ENCODE data around the gene ZNF33A. TPM values are rescaled to one million over a fixed set of nuclear protein-coding genes. Genes with fewer than 3 reads are reported as not detected.
"Not testable (repeated sequence)": the region's sequence is repeated elsewhere in the genome, so short reads cannot be mapped to it uniquely, and the experiment has no call there.

The ZNF33A gene
- total RNA-seq, 2 donors from 2014 or later: 26.2 to 26.8 TPM

- ATAC-seq (no peak), DNase-seq (ENCODE audit: low spot score in 2 of 2) (no peak)
- Mint-ChIP-seq H3K27ac (no peak overlapping the region), H3K36me3 (peaks cover 37 to 78% of the 10 kb centered on the region in 2 donors), H3K9me3 (peaks cover 0 to 12% of the 10 kb centered on the region in 2 donors)
Observed at GRCh38 chr10:38027986-38028385, 17.5 kb downstream of the ZNF33A start.

GRCh38 chr10:38032886-38033285 lies 22.4 kb downstream of the ZNF33A start:
- DNase-seq (ENCODE audit: low spot score in 2 of 2): no peak
- H3K36me3 Mint-ChIP-seq: peaks cover 30 to 81% of the 10 kb centered on the region in 2 donors
- H3K27ac Mint-ChIP-seq: no peak overlapping the region
- ATAC-seq: no peak
- peaks cover 0 to 5% of the 10 kb centered on the region in 2 donors for H3K9me3 Mint-ChIP-seq

GRCh38 chr10:38038107-38038931 lies 27.8 kb downstream of the ZNF33A start:
- peak overlapping the region; percentile 74 to 81 for H3K27ac Mint-ChIP-seq
- peak; percentile 59 to 76 for ATAC-seq
- H3K9me3 Mint-ChIP-seq: peaks cover 0 to 13% of the 10 kb centered on the region in 2 donors

GRCh38 chr10:38038932-38039245 lies 28.4 kb downstream of the ZNF33A start:
- DNase-seq (ENCODE audit: low spot score in 2 of 2) (no peak), ATAC-seq (peak; percentile 39 to 60)
- H3K36me3 Mint-ChIP-seq: peaks cover 36 to 85% of the 10 kb centered on the region in 2 donors
- H3K9me3 Mint-ChIP-seq: peaks cover 0 to 13% of the 10 kb centered on the region in 2 donors
- H3K27ac Mint-ChIP-seq: peak overlapping the region in 1 of 2 donors; percentile 81

More at GRCh38 chr10:38038107-38038931, 27.8 kb downstream of the ZNF33A start:
- peaks cover 31 to 83% of the 10 kb centered on the region in 2 donors for H3K36me3 Mint-ChIP-seq
- DNase-seq (ENCODE audit: low spot score in 2 of 2): no peak

GRCh38 chr10:38043516-38043915 lies 33.0 kb downstream of the ZNF33A start:
- ATAC-seq (peak in 1 of 2 donors; percentile 34), DNase-seq (ENCODE audit: low spot score in 2 of 2) (no peak)
- peaks cover 11 to 27% of the 10 kb centered on the region in 2 donors for H3K9me3 Mint-ChIP-seq
- peaks cover 63 to 82% of the 10 kb centered on the region in 2 donors for H3K36me3 Mint-ChIP-seq
- peak overlapping the region in 1 of 2 donors; percentile 59 for H3K27ac Mint-ChIP-seq

- no peak for DNase-seq (ENCODE audit: low spot score in 2 of 2)
- ATAC-seq: no peak
- Mint-ChIP-seq H3K36me3 (peaks cover 65 to 83% of the 10 kb centered on the region in 2 donors), H3K27ac (peak overlapping the region in 1 of 2 donors; percentile 23), H3K9me3 (peaks cover 15 to 28% of the 10 kb centered on the region in 2 donors)
Observed at GRCh38 chr10:38045129-38045528, 34.7 kb downstream of the ZNF33A start.

- peak; percentile 78 to 87 for ATAC-seq
- peak overlapping the region in 1 of 2 donors; percentile 31 for H3K27ac Mint-ChIP-seq
- no peak for DNase-seq (ENCODE audit: low spot score in 2 of 2)
- peaks cover 61 to 87% of the 10 kb centered on the region in 2 donors for H3K36me3 Mint-ChIP-seq
- H3K9me3 Mint-ChIP-seq: peaks cover 18 to 25% of the 10 kb centered on the region in 2 donors
Observed at GRCh38 chr10:38047666-38048065, 37.2 kb downstream of the ZNF33A start.

- H3K36me3 Mint-ChIP-seq: peaks cover 71 to 89% of the 10 kb centered on the region in 2 donors
- peaks cover 38 to 43% of the 10 kb centered on the region in 2 donors for H3K9me3 Mint-ChIP-seq
- no peak overlapping the region for H3K27ac Mint-ChIP-seq
- DNase-seq (ENCODE audit: low spot score in 2 of 2) (no peak), ATAC-seq (no peak)
Observed at GRCh38 chr10:38050212-38050611, 39.7 kb downstream of the ZNF33A start.

- no peak for ATAC-seq
- Mint-ChIP-seq H3K27ac (peak overlapping the region in 1 of 2 donors; percentile 9), H3K9me3 (peaks cover 49 to 57% of the 10 kb centered on the region in 2 donors), H3K36me3 (peaks cover 79 to 95% of the 10 kb centered on the region in 2 donors)
- DNase-seq (ENCODE audit: low spot score in 2 of 2): no peak
Observed at GRCh38 chr10:38054361-38054797, 43.9 kb downstream of the ZNF33A start.

GRCh38 chr10:38055274-38055894 lies 44.9 kb downstream of the ZNF33A start:
- Mint-ChIP-seq H3K27ac (peak overlapping the region in 1 of 2 donors; percentile 9), H3K36me3 (peaks cover 76 to 93% of the 10 kb centered on the region in 2 donors), H3K9me3 (peaks cover 51 to 60% of the 10 kb centered on the region in 2 donors)
- ATAC-seq: peak; percentile 24 to 83
- DNase-seq (ENCODE audit: low spot score in 2 of 2): not testable (repeated sequence)

GRCh38 chr10:38069663-38070062 lies 59.2 kb downstream of the ZNF33A start:
- not testable (repeated sequence) for DNase-seq (ENCODE audit: low spot score in 2 of 2); H3K27ac Mint-ChIP-seq; H3K36me3 Mint-ChIP-seq; ATAC-seq
- peaks cover 9 to 12% of the 10 kb centered on the region in 2 donors for H3K9me3 Mint-ChIP-seq

- ATAC-seq: no peak
- H3K36me3 Mint-ChIP-seq: peaks cover 1 to 8% of the 10 kb centered on the region in 2 donors
- DNase-seq (ENCODE audit: low spot score in 2 of 2): no peak
- H3K9me3 Mint-ChIP-seq: peaks cover 10 to 11% of the 10 kb centered on the region in 2 donors
- no peak overlapping the region for H3K27ac Mint-ChIP-seq
Observed at GRCh38 chr10:38070501-38070900, 60.0 kb downstream of the ZNF33A start.

- Mint-ChIP-seq H3K36me3 (peaks cover 15 to 18% of the 10 kb centered on the region in 2 donors), H3K9me3 (peaks cover 18 to 21% of the 10 kb centered on the region in 2 donors), H3K27ac (no peak overlapping the region)
- ATAC-seq (no peak), DNase-seq (ENCODE audit: low spot score in 2 of 2) (no peak)
Observed at GRCh38 chr10:38072552-38072951, 62.1 kb downstream of the ZNF33A start.

- ATAC-seq (no peak), DNase-seq (ENCODE audit: low spot score in 2 of 2) (no peak)
- Mint-ChIP-seq H3K9me3 (peaks cover 11 to 20% of the 10 kb centered on the region in 2 donors), H3K36me3 (peaks cover 18 to 24% of the 10 kb centered on the region in 2 donors), H3K27ac (no peak overlapping the region)
Observed at GRCh38 chr10:38076687-38077086, 66.2 kb downstream of the ZNF33A start.

- Mint-ChIP-seq H3K9me3 (peaks cover 0 to 12% of the 10 kb centered on the region in 2 donors), H3K36me3 (peaks cover 36 to 40% of the 10 kb centered on the region in 2 donors), H3K27ac (peak overlapping the region in 1 of 2 donors; percentile 90)
- not testable (repeated sequence) for ATAC-seq; DNase-seq (ENCODE audit: low spot score in 2 of 2)
Observed at GRCh38 chr10:38093318-38093717, 82.8 kb downstream of the ZNF33A start.

GRCh38 chr10:38093816-38094157 lies 83.3 kb downstream of the ZNF33A start:
- ATAC-seq (peak; percentile 8 to 11), DNase-seq (ENCODE audit: low spot score in 2 of 2) (no peak)

More at GRCh38 chr10:38093816-38094157, 83.3 kb downstream of the ZNF33A start:
- Mint-ChIP-seq H3K27ac (peak overlapping the region; percentile 90 to 92), H3K9me3 (peaks cover 0 to 12% of the 10 kb centered on the region in 2 donors), H3K36me3 (peaks cover 40 to 44% of the 10 kb centered on the region in 2 donors)
